Measurements from ENCODE around the gene RARA.

The RARA gene

GRCh38 chr17:40350689-40351358 is 41.8 kb downstream of the RARA start:
- no peak for ATAC-seq

More at GRCh38 chr17:40350689-40351358, 41.8 kb downstream of the RARA start:
- TF ChIP-seq BACH2 (CRISPR knock-in tag; IDR thresholded peaks at IDR 0.05; ENCODE audit: borderline replicate concordance) (no peak), ISL1 (CRISPR knock-in tag; IDR thresholded peaks at IDR 0.05) (no peak), TCF4 (CRISPR knock-in tag; IDR thresholded peaks at IDR 0.05; ENCODE audit: borderline replicate concordance) (peak; percentile 23; the same call in 1 of the 2 replicates), RARB (CRISPR knock-in tag; IDR thresholded peaks at IDR 0.05) (no peak), TSHZ2 (CRISPR knock-in tag; IDR thresholded peaks at IDR 0.05) (no peak), ZFP30 (CRISPR knock-in tag; IDR thresholded peaks at IDR 0.05) (no peak), CREB5 (CRISPR knock-in tag; IDR thresholded peaks at IDR 0.05; ENCODE audit: low read depth) (no peak), SNAI2 (CRISPR knock-in tag; IDR thresholded peaks at IDR 0.05) (no peak), TOX (CRISPR knock-in tag; IDR thresholded peaks at IDR 0.05; ENCODE audit: borderline replicate concordance) (no peak), GLIS3 (CRISPR knock-in tag; IDR thresholded peaks at IDR 0.05) (0 out of 2 replicates have a peak, but pooled peaks have one; percentile 3), ARNTL (CRISPR knock-in tag; IDR thresholded peaks at IDR 0.05; ENCODE audit: borderline replicate concordance, low read depth) (no peak), ZNF565 (CRISPR knock-in tag; conservative IDR thresholded peaks at IDR 0.05; ENCODE audit: low read depth) (no peak), CSDC2 (CRISPR knock-in tag; IDR thresholded peaks at IDR 0.05) (no peak), PPARA (CRISPR knock-in tag; IDR thresholded peaks at IDR 0.05; ENCODE audit: borderline replicate concordance) (no peak), ZC3H10 (CRISPR knock-in tag; IDR thresholded peaks at IDR 0.05) (no peak), ESRRG (CRISPR knock-in tag; IDR thresholded peaks at IDR 0.05) (no peak), ZNF8 (CRISPR knock-in tag; IDR thresholded peaks at IDR 0.05) (no peak), ZFP3 (CRISPR knock-in tag; IDR thresholded peaks at IDR 0.05) (no peak), ZNF70 (CRISPR knock-in tag; IDR thresholded peaks at IDR 0.05) (peak; percentile 36), OSR1 (CRISPR knock-in tag; IDR thresholded peaks at IDR 0.05) (no peak), PATZ1 (CRISPR knock-in tag; IDR thresholded peaks at IDR 0.05; ENCODE audit: borderline replicate concordance) (no peak)
- TF ChIP-seq, protein P1, sequence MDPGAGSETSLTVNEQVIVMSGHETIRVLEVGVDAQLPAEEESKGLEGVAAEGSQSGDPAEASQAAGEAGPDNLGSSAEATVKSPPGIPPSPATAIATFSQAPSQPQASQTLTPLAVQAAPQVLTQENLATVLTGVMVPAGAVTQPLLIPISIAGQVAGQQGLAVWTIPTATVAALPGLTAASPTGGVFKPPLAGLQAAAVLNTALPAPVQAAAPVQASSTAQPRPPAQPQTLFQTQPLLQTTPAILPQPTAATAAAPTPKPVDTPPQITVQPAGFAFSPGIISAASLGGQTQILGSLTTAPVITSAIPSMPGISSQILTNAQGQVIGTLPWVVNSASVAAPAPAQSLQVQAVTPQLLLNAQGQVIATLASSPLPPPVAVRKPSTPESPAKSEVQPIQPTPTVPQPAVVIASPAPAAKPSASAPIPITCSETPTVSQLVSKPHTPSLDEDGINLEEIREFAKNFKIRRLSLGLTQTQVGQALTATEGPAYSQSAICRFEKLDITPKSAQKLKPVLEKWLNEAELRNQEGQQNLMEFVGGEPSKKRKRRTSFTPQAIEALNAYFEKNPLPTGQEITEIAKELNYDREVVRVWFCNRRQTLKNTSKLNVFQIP (CRISPR knock-in tag; IDR thresholded peaks at IDR 0.05; ENCODE audit: borderline replicate concordance, low read depth) = no peak
- TF ChIP-seq, protein P2, sequence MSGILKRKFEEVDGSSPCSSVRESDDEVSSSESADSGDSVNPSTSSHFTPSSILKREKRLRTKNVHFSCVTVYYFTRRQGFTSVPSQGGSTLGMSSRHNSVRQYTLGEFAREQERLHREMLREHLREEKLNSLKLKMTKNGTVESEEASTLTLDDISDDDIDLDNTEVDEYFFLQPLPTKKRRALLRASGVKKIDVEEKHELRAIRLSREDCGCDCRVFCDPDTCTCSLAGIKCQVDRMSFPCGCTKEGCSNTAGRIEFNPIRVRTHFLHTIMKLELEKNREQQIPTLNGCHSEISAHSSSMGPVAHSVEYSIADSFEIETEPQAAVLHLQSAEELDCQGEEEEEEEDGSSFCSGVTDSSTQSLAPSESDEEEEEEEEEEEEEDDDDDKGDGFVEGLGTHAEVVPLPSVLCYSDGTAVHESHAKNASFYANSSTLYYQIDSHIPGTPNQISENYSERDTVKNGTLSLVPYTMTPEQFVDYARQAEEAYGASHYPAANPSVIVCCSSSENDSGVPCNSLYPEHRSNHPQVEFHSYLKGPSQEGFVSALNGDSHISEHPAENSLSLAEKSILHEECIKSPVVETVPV (CRISPR knock-in tag; IDR thresholded peaks at IDR 0.05) = no peak
